Measurements from ENCODE around the gene ZGLP1. TPM values are rescaled to one million over a fixed set of nuclear protein-coding genes. Genes with fewer than 3 reads are reported as not detected.
"Not testable (repeated sequence)": the region's sequence is repeated elsewhere in the genome, so short reads cannot be mapped to it uniquely, and the experiment has no call there.

ZGLP1 gene
- total RNA-seq, 1 donor from 2014 or later: 4.2 TPM

GRCh38 chr19:10289167-10289835 is 20.3 kb downstream of the ZGLP1 start:
- Mint-ChIP-seq H3K9me3 (no peaks in the 10 kb centered on the region), H3K27me3 (ENCODE audit: insufficient read depth) (peaks cover 53% of the 10 kb centered on the region), H3K4me1 (ENCODE audit: low read depth) (peaks cover 67% of the 10 kb centered on the region), H3K4me3 (peak overlapping the region; percentile 79), H3K27ac (peak overlapping the region; percentile 58), H3K36me3 (ENCODE audit: low read depth) (peaks cover 18% of the 10 kb centered on the region)
- intact Hi-C loops (cut with micrococcal nuclease): loop anchor here (1.0 kb wide), 1 partner anchor 18 kb away; the partner anchor contains the start of gene ICAM1
- peak; percentile 42 for DNase-seq (ENCODE audit: low spot score)

GRCh38 chr19:10288662-10289166 is 20.9 kb downstream of the ZGLP1 start:
- H3K36me3 Mint-ChIP-seq (ENCODE audit: low read depth): peaks cover 22% of the 10 kb centered on the region
- H3K9me3 Mint-ChIP-seq: no peaks in the 10 kb centered on the region
- peak overlapping the region; percentile 79 for H3K4me3 Mint-ChIP-seq
- DNase-seq (ENCODE audit: low spot score): no peak
- intact Hi-C loops (cut with micrococcal nuclease): loop anchor here (1.0 kb wide), 1 partner anchor 17 kb away; the partner anchor contains the start of gene ICAM1
- H3K4me1 Mint-ChIP-seq (ENCODE audit: low read depth): peaks cover 67% of the 10 kb centered on the region
- peaks cover 51% of the 10 kb centered on the region for H3K27me3 Mint-ChIP-seq (ENCODE audit: insufficient read depth)
- peak overlapping the region; percentile 58 for H3K27ac Mint-ChIP-seq

- peaks cover 54% of the 10 kb centered on the region for H3K4me1 Mint-ChIP-seq (ENCODE audit: low read depth)
Observed at GRCh38 chr19:10286803-10287737, 22.5 kb downstream of the ZGLP1 start, which contains the start of gene ICAM4. TSS of gene ICAM4 (plus strand) at chr19:10286955. CDS start at chr19:10287013, 58 bp downstream.

GRCh38 chr19:10285393-10285792 is 24.2 kb downstream of the ZGLP1 start:
- intact Hi-C loops (cut with micrococcal nuclease): no loop called here
- Mint-ChIP-seq H3K27me3 (ENCODE audit: insufficient read depth) (peaks cover 20% of the 10 kb centered on the region), H3K27ac (no peak overlapping the region), H3K4me1 (ENCODE audit: low read depth) (peaks cover 41% of the 10 kb centered on the region), H3K4me3 (peak overlapping the region; percentile 19), H3K36me3 (ENCODE audit: low read depth) (peaks cover 24% of the 10 kb centered on the region), H3K9me3 (no peaks in the 10 kb centered on the region)
- DNase-seq (ENCODE audit: low spot score): no peak

More at GRCh38 chr19:10286803-10287737, 22.5 kb downstream of the ZGLP1 start, which contains the start of gene ICAM4:
- H3K36me3 Mint-ChIP-seq (ENCODE audit: low read depth): peaks cover 24% of the 10 kb centered on the region
- peaks cover 35% of the 10 kb centered on the region for H3K27me3 Mint-ChIP-seq (ENCODE audit: insufficient read depth)
- H3K9me3 Mint-ChIP-seq: no peaks in the 10 kb centered on the region
- intact Hi-C loops (cut with micrococcal nuclease): loop anchor here (1.0 kb wide), 1 partner anchor 8 kb away; no protein-coding TSS in a partner anchor
- peak; percentile 33 for DNase-seq (ENCODE audit: low spot score)
- peak within 1 kb of the TSS; percentile 72 for H3K27ac Mint-ChIP-seq
- H3K4me3 Mint-ChIP-seq: peak within 1 kb of the TSS; percentile 62

- H3K36me3 Mint-ChIP-seq (ENCODE audit: low read depth): peaks cover 26% of the 10 kb centered on the region
- DNase-seq (ENCODE audit: low spot score): no peak
- intact Hi-C loops (cut with micrococcal nuclease): no loop called here
- H3K27me3 Mint-ChIP-seq (ENCODE audit: insufficient read depth): peaks cover 16% of the 10 kb centered on the region
- H3K4me1 Mint-ChIP-seq (ENCODE audit: low read depth): peaks cover 40% of the 10 kb centered on the region
- H3K27ac Mint-ChIP-seq: peak overlapping the region; percentile 14
- no peaks in the 10 kb centered on the region for H3K9me3 Mint-ChIP-seq
- H3K4me3 Mint-ChIP-seq: no peak overlapping the region
Observed at GRCh38 chr19:10284960-10285278, 24.7 kb downstream of the ZGLP1 start.

- Mint-ChIP-seq H3K4me3 (no peak overlapping the region), H3K36me3 (ENCODE audit: low read depth) (peaks cover 29% of the 10 kb centered on the region), H3K27me3 (ENCODE audit: insufficient read depth) (peaks cover 14% of the 10 kb centered on the region), H3K27ac (peak overlapping the region; percentile 14), H3K9me3 (no peaks in the 10 kb centered on the region), H3K4me1 (ENCODE audit: low read depth) (peaks cover 44% of the 10 kb centered on the region)
- intact Hi-C loops (cut with micrococcal nuclease): no loop called here
- no peak for DNase-seq (ENCODE audit: low spot score)
Observed at GRCh38 chr19:10284065-10284959, 25.3 kb downstream of the ZGLP1 start.

GRCh38 chr19:10283301-10284064 is 26.1 kb downstream of the ZGLP1 start:
- H3K36me3 Mint-ChIP-seq (ENCODE audit: low read depth): peaks cover 35% of the 10 kb centered on the region
- peaks cover 5% of the 10 kb centered on the region for H3K27me3 Mint-ChIP-seq (ENCODE audit: insufficient read depth)
- no peak overlapping the region for H3K4me3 Mint-ChIP-seq
- no peak for DNase-seq (ENCODE audit: low spot score)
- intact Hi-C loops (cut with micrococcal nuclease): no loop called here
- H3K9me3 Mint-ChIP-seq: no peaks in the 10 kb centered on the region
- no peak overlapping the region for H3K27ac Mint-ChIP-seq
- H3K4me1 Mint-ChIP-seq (ENCODE audit: low read depth): peaks cover 46% of the 10 kb centered on the region

- intact Hi-C loops (cut with micrococcal nuclease): not testable (repeated sequence)
Observed at GRCh38 chr19:10282043-10282442, 27.6 kb downstream of the ZGLP1 start.

GRCh38 chr19:10279737-10280442 is 29.7 kb downstream of the ZGLP1 start:
- no peak overlapping the region for H3K4me3 Mint-ChIP-seq
- H3K27me3 Mint-ChIP-seq (ENCODE audit: insufficient read depth): no peaks in the 10 kb centered on the region
- H3K9me3 Mint-ChIP-seq: no peaks in the 10 kb centered on the region
- peaks cover 28% of the 10 kb centered on the region for H3K36me3 Mint-ChIP-seq (ENCODE audit: low read depth)
- intact Hi-C loops (cut with micrococcal nuclease): no loop called here
- peaks cover 27% of the 10 kb centered on the region for H3K4me1 Mint-ChIP-seq (ENCODE audit: low read depth)
- DNase-seq (ENCODE audit: low spot score): no peak
- peak overlapping the region; percentile 65 for H3K27ac Mint-ChIP-seq

More at GRCh38 chr19:10282043-10282442, 27.6 kb downstream of the ZGLP1 start:
- not testable (repeated sequence) for H3K9me3 Mint-ChIP-seq; H3K4me3 Mint-ChIP-seq; H3K27ac Mint-ChIP-seq; H3K27me3 Mint-ChIP-seq (ENCODE audit: insufficient read depth); DNase-seq (ENCODE audit: low spot score)
- Mint-ChIP-seq H3K36me3 (ENCODE audit: low read depth) (peaks cover 41% of the 10 kb centered on the region), H3K4me1 (ENCODE audit: low read depth) (peaks cover 47% of the 10 kb centered on the region)

GRCh38 chr19:10278935-10279334 is 30.7 kb downstream of the ZGLP1 start:
- Mint-ChIP-seq H3K4me1 (ENCODE audit: low read depth) (peaks cover 34% of the 10 kb centered on the region), H3K27ac (peak overlapping the region; percentile 49), H3K4me3 (no peak overlapping the region), H3K27me3 (ENCODE audit: insufficient read depth) (no peaks in the 10 kb centered on the region), H3K9me3 (no peaks in the 10 kb centered on the region), H3K36me3 (ENCODE audit: low read depth) (peaks cover 32% of the 10 kb centered on the region)
- no peak for DNase-seq (ENCODE audit: low spot score)
- intact Hi-C loops (cut with micrococcal nuclease): no loop called here

Data from activated T-helper 1 cell treated with anti-CD3 and anti-CD28 coated beads, Interleukin-12 subunit alpha, Interleukin-12 subunit beta, Interleukin-2, Interleukin-4 antibody, amounts not matched to agents 30 ng/mL and 10 ng/mL and 1 ng/mL, durations not matched to agents 14 hours and 24 hours and 36 hours (primary cell).